Measurements from ENCODE around the gene ITGAV. TPM values are rescaled to one million over a fixed set of nuclear protein-coding genes. Genes with fewer than 3 reads are reported as not detected.

ITGAV gene
- total RNA-seq: 311 and 354 TPM in 2 replicates

DNA sequence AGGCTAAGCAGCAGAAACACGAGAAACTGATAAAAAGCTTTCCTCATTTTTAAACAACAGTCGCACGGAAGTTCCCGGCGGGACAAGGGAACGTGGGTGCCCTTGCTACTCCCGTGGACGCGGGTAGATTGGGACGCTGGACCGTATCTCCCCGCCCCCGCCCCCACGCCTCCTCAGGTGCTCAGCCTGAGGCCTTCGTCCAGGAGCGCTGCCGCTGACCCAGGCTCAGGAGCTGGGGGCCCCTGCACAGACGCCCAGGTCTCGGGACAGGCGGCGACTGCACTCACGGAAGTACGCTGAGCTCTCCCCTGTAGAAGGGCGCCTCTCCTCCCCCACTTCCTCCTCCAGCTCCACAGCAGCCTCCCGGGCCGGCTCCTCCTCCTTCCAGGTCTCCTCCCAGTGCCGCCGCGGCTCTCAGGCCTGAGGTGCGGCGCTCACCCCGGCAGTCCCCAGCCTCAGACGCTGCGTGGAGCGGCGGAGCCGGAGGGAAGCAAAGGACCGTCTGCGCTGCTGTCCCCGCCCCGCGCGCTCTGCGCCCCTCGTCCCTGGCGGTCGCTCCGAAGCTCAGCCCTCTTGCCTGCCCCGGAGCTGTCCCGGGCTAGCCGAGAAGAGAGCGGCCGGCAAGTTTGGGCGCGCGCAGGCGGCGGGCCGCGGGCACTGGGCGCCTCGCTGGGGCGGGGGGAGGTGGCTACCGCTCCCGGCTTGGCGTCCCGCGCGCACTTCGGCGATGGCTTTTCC, at the start of gene ITGAV:
ITGAV (plus strand) TSS at position 445 of the 738 bp plus-strand sequence; CDS start at position 728, 283 bp downstream.
- Histone ChIP-seq H3K4me1 (ENCODE audit: insufficient read depth, low read length) (peaks cover 28% of the 10 kb centered on the region), H3K27ac (ENCODE audit: low read depth, low read length) (peak within 1 kb of the TSS; percentile 92), H3K79me2 (ENCODE audit: insufficient read depth, low read length) (peaks cover 55% of the 10 kb centered on the region), H3K27me3 (ENCODE audit: insufficient read depth, low read length) (no peaks in the 10 kb centered on the region), H3K9me3 (ENCODE audit: low read depth, low read length) (no peaks in the 10 kb centered on the region), H3K4me3 (ENCODE audit: insufficient read depth, low read length) (peak within 1 kb of the TSS; percentile 93), H3K36me3 (ENCODE audit: insufficient read depth, low read length) (no peaks in the 10 kb centered on the region), H4K20me1 (ENCODE audit: insufficient read depth, low read length) (peaks cover 24% of the 10 kb centered on the region), H2AFZ (ENCODE audit: low read length) (peak within 1 kb of the TSS; percentile 88), H3K4me2 (ENCODE audit: insufficient read depth, low read length) (peak within 1 kb of the TSS; percentile 96)
- TF ChIP-seq, protein P1, sequence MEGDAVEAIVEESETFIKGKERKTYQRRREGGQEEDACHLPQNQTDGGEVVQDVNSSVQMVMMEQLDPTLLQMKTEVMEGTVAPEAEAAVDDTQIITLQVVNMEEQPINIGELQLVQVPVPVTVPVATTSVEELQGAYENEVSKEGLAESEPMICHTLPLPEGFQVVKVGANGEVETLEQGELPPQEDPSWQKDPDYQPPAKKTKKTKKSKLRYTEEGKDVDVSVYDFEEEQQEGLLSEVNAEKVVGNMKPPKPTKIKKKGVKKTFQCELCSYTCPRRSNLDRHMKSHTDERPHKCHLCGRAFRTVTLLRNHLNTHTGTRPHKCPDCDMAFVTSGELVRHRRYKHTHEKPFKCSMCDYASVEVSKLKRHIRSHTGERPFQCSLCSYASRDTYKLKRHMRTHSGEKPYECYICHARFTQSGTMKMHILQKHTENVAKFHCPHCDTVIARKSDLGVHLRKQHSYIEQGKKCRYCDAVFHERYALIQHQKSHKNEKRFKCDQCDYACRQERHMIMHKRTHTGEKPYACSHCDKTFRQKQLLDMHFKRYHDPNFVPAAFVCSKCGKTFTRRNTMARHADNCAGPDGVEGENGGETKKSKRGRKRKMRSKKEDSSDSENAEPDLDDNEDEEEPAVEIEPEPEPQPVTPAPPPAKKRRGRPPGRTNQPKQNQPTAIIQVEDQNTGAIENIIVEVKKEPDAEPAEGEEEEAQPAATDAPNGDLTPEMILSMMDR (IDR thresholded peaks at IDR 0.05; ENCODE audit: extremely low read depth, low read depth, low read length): no peak
- DNase-seq (ENCODE audit: insufficient read length, low spot score, missing footprints): peak; percentile 97

GRCh38 chr2:186540941-186541340, 48.9 kb upstream of the ITGAV start:
- Histone ChIP-seq H3K4me2 (ENCODE audit: insufficient read depth, low read length) (peak overlapping the region; percentile 15), H3K27ac (ENCODE audit: low read depth, low read length) (no peak overlapping the region), H3K4me1 (ENCODE audit: insufficient read depth, low read length) (peaks cover 36% of the 10 kb centered on the region)

GRCh38 chr2:186542002-186542401, 47.9 kb upstream of the ITGAV start:
- no peaks in the 10 kb centered on the region for H4K20me1 ChIP-seq (ENCODE audit: insufficient read depth, low read length)
- no peaks in the 10 kb centered on the region for H3K9me3 ChIP-seq (ENCODE audit: low read depth, low read length)
- H3K4me1 ChIP-seq (ENCODE audit: insufficient read depth, low read length): peaks cover 47% of the 10 kb centered on the region
- no peak overlapping the region for H2AFZ ChIP-seq (ENCODE audit: low read length)
- DNase-seq (ENCODE audit: insufficient read length, low spot score, missing footprints): no peak
- TF ChIP-seq, protein P1 (IDR thresholded peaks at IDR 0.05; ENCODE audit: extremely low read depth, low read depth, low read length): no peak
- no peak overlapping the region for H3K27ac ChIP-seq (ENCODE audit: low read depth, low read length)
- no peaks in the 10 kb centered on the region for H3K36me3 ChIP-seq (ENCODE audit: insufficient read depth, low read length)
- H3K79me2 ChIP-seq (ENCODE audit: insufficient read depth, low read length): no peaks in the 10 kb centered on the region
- H3K27me3 ChIP-seq (ENCODE audit: insufficient read depth, low read length): no peaks in the 10 kb centered on the region
- no peak overlapping the region for H3K4me3 ChIP-seq (ENCODE audit: insufficient read depth, low read length)
- no peak overlapping the region for H3K4me2 ChIP-seq (ENCODE audit: insufficient read depth, low read length)

More at GRCh38 chr2:186540941-186541340, 48.9 kb upstream of the ITGAV start:
- Histone ChIP-seq H2AFZ (ENCODE audit: low read length) (no peak overlapping the region), H3K4me3 (ENCODE audit: insufficient read depth, low read length) (no peak overlapping the region), H3K36me3 (ENCODE audit: insufficient read depth, low read length) (no peaks in the 10 kb centered on the region), H4K20me1 (ENCODE audit: insufficient read depth, low read length) (no peaks in the 10 kb centered on the region), H3K9me3 (ENCODE audit: low read depth, low read length) (no peaks in the 10 kb centered on the region), H3K79me2 (ENCODE audit: insufficient read depth, low read length) (no peaks in the 10 kb centered on the region), H3K27me3 (ENCODE audit: insufficient read depth, low read length) (no peaks in the 10 kb centered on the region)
- TF ChIP-seq, protein P1 (IDR thresholded peaks at IDR 0.05; ENCODE audit: extremely low read depth, low read depth, low read length): no peak
- no peak for DNase-seq (ENCODE audit: insufficient read length, low spot score, missing footprints)

- Histone ChIP-seq H3K4me1 (ENCODE audit: insufficient read depth, low read length) (peaks cover 50% of the 10 kb centered on the region), H3K36me3 (ENCODE audit: insufficient read depth, low read length) (no peaks in the 10 kb centered on the region), H4K20me1 (ENCODE audit: insufficient read depth, low read length) (no peaks in the 10 kb centered on the region), H3K4me2 (ENCODE audit: insufficient read depth, low read length) (peak overlapping the region; percentile 68), H2AFZ (ENCODE audit: low read length) (no peak overlapping the region), H3K9me3 (ENCODE audit: low read depth, low read length) (no peaks in the 10 kb centered on the region), H3K27me3 (ENCODE audit: insufficient read depth, low read length) (no peaks in the 10 kb centered on the region), H3K27ac (ENCODE audit: low read depth, low read length) (peak overlapping the region; percentile 91), H3K4me3 (ENCODE audit: insufficient read depth, low read length) (peak overlapping the region; percentile 26), H3K79me2 (ENCODE audit: insufficient read depth, low read length) (no peaks in the 10 kb centered on the region)
- no peak for DNase-seq (ENCODE audit: insufficient read length, low spot score, missing footprints)
- TF ChIP-seq, protein P1 (IDR thresholded peaks at IDR 0.05; ENCODE audit: extremely low read depth, low read depth, low read length): no peak
Measured at GRCh38 chr2:186543561-186544131, 46.2 kb upstream of the ITGAV start.

Measured in osteoblast (primary cell).